H1 (cell line): Measurements from ENCODE around the gene PTPN9. TPM values are rescaled to one million over a fixed set of nuclear protein-coding genes. Genes with fewer than 3 reads are reported as not detected.
"Not testable (repeated sequence)": the region's sequence is repeated elsewhere in the genome, so short reads cannot be mapped to it uniquely, and the experiment has no call there.

Experiments
- CTCF ChIA-PET: fragments of 300-600 bp; sonication (Branson Sonifier 250); formaldehyde crosslinking; loops from one replicate; lab custom pipeline; 2021; ENCODE audit not compliant: partially characterized antibody; lab: Charles Lee
- POLR2A ChIA-PET: fragments of 300-600 bp; sonication (Branson Sonifier 250); formaldehyde crosslinking; loops from one replicate; lab custom pipeline; 2021; ENCODE audit warnings: inconsistent platforms; ENCODE audit not compliant: partially characterized antibody; lab: Charles Lee
- DNase-seq, 2 experiments: peaks; one replicate each; pipeline versions ENCODE4 v3.0.0 to v3.0.0-alpha.2; 2010 to 2022; ENCODE audit warnings: low spot score in 2 of 2, low read depth in 1 of 2, mixed read lengths in 1 of 2
- FAIRE-seq: peaks from 2 replicates; lab custom pipeline; 2011; peaks lifted over from hg19 to GRCh38; lab: Jason Lieb, UNC
- H2AFZ ChIP-seq: 2 replicates; pipeline ENCODE4 v1.8.1; 2012; ENCODE audit warnings: low read length, inconsistent platforms
- H2AK5ac ChIP-seq: 2 replicates; pipeline ENCODE4 v1.6.1; 2013; ENCODE audit warnings: low read depth, low read length
- H2BK120ac ChIP-seq: replicated peaks from 2 replicates; pipeline ENCODE3; 2013; ENCODE audit warnings: low read depth, low read length, inconsistent platforms
- H2BK12ac ChIP-seq: 2 replicates; pipeline ENCODE4 v1.6.1; 2013; ENCODE audit warnings: low read depth, low read length
- H2BK15ac ChIP-seq: 2 replicates; pipeline ENCODE4 v1.6.1; 2013; ENCODE audit warnings: low read length
- H2BK20ac ChIP-seq: 2 replicates; pipeline ENCODE4 v1.6.1; 2013; ENCODE audit warnings: low read length
- H2BK5ac ChIP-seq: 2 replicates; pipeline ENCODE4 v1.6.1; 2013; ENCODE audit warnings: low read depth, low read length
- H3K14ac ChIP-seq: 2 replicates; pipeline ENCODE4 v1.6.1; 2013; ENCODE audit warnings: inconsistent platforms; ENCODE audit not compliant: insufficient read length
- H3K18ac ChIP-seq: 2 replicates; pipeline ENCODE4 v1.6.1; 2013; ENCODE audit warnings: low read length; ENCODE audit errors: extremely low read depth
- H3K23ac ChIP-seq: 2 replicates; pipeline ENCODE4 v1.6.1; 2013; ENCODE audit warnings: inconsistent platforms; ENCODE audit not compliant: insufficient read length
- H3K23me2 ChIP-seq: 2 replicates; pipeline ENCODE4 v1.6.1; 2013; ENCODE audit warnings: low read depth, low read length
- H3K27ac ChIP-seq: 2 replicates; pipeline ENCODE4 v1.6.1; 2011; ENCODE audit warnings: low read depth, low read length, inconsistent platforms
- H3K27me3 ChIP-seq, 4 experiments: replicated peaks in 1 of 4; 1 replicate in 1 of 4; 2 replicates in 3 of 4; pipeline versions ENCODE4 v1.6.1 to v1.8.1; 2011 to 2013; ENCODE audit warnings: low read length in 3 of 4, mild to moderate bottlenecking in 3 of 4, inconsistent platforms in 2 of 4, mixed read lengths in 2 of 4, moderate library complexity in 1 of 4; ENCODE audit not compliant: control insufficient read depth in 3 of 4, insufficient read depth in 3 of 4; ENCODE audit errors: extremely low read depth in 1 of 4
- H3K36me3 ChIP-seq, 4 experiments: 2 replicates each; pipeline versions ENCODE4 v1.6.1 to v1.8.1; 2011 to 2013; ENCODE audit warnings: mild to moderate bottlenecking in 4 of 4, low read length in 3 of 4, moderate library complexity in 2 of 4, control low read depth in 1 of 4, inconsistent platforms in 1 of 4; ENCODE audit not compliant: insufficient read depth in 4 of 4, control insufficient read depth in 2 of 4
- H3K4ac ChIP-seq: replicated peaks from 2 replicates; pipeline ENCODE3; 2013; ENCODE audit warnings: low read length, low read depth, mixed read lengths, inconsistent platforms; ENCODE audit not compliant: insufficient read length
- H3K4me1 ChIP-seq, 4 experiments: replicated peaks in 1 of 4; 1 replicate in 1 of 4; 2 replicates in 3 of 4; pipeline versions ENCODE4 v1.6.1 to v1.8.1; 2011 to 2013; ENCODE audit warnings: low read length in 3 of 4, inconsistent platforms in 2 of 4, mixed read lengths in 1 of 4; ENCODE audit not compliant: insufficient read depth in 4 of 4, control insufficient read depth in 3 of 4
- H3K4me2 ChIP-seq, 2 experiments: 2 replicates each; pipeline versions ENCODE4 v1.6.1 to v1.8.1; 2011 to 2013; ENCODE audit warnings: low read depth in 2 of 2, low read length in 2 of 2, control low read depth in 1 of 2, inconsistent platforms in 1 of 2, mild to moderate bottlenecking in 1 of 2; ENCODE audit not compliant: insufficient read depth in 1 of 2
- H3K4me3 ChIP-seq, 4 experiments: fragments of 200-600, 300-600 bp in 1 of 4; sonication (generic), shearing (Covaris generic), sonication (Bioruptor Twin) in 1 of 4; 2 replicates each; pipeline versions ENCODE4 v1.5.1 to v1.8.1; 2011 to 2016; ENCODE audit warnings: low read length in 4 of 4, low read depth in 3 of 4, control low read depth in 2 of 4, inconsistent platforms in 2 of 4, mild to moderate bottlenecking in 2 of 4, mixed read lengths in 1 of 4, moderate library complexity in 1 of 4; ENCODE audit not compliant: insufficient read depth in 2 of 4; ENCODE audit errors: extremely low read depth in 1 of 4
- H3K56ac ChIP-seq: replicated peaks from 2 replicates; pipeline ENCODE3; 2013; ENCODE audit warnings: low read depth, mild to moderate bottlenecking, mixed read lengths, low read length, inconsistent platforms; ENCODE audit not compliant: insufficient read length
- H3K79me1 ChIP-seq: 2 replicates; pipeline ENCODE4 v1.6.1; 2013; ENCODE audit warnings: low read depth, low read length, control low read depth
- H3K79me2 ChIP-seq, 2 experiments: 2 replicates each; pipeline versions ENCODE4 v1.6.1 to v1.8.1; 2012 to 2013; ENCODE audit warnings: low read length in 2 of 2, mild to moderate bottlenecking in 2 of 2, inconsistent platforms in 1 of 2; ENCODE audit not compliant: insufficient read depth in 2 of 2, control insufficient read depth in 1 of 2
- H3K9ac ChIP-seq, 4 experiments: replicated peaks in 1 of 4; 1 replicate in 1 of 4; 2 replicates in 3 of 4; pipeline versions ENCODE4 v1.6.1 to v1.8.1; 2011 to 2013; ENCODE audit warnings: low read depth in 3 of 4, low read length in 3 of 4, control low read depth in 2 of 4, mild to moderate bottlenecking in 2 of 4, moderate library complexity in 2 of 4, inconsistent platforms in 1 of 4; ENCODE audit errors: extremely low read depth in 1 of 4
- H3K9me3 ChIP-seq, 2 experiments: 2 replicates each; pipeline versions ENCODE4 v1.6.1 to v1.8.1; 2012 to 2013; ENCODE audit warnings: mild to moderate bottlenecking in 2 of 2, moderate library complexity in 2 of 2, control low read depth in 1 of 2, inconsistent platforms in 1 of 2, low read depth in 1 of 2, low read length in 1 of 2, mixed read lengths in 1 of 2; ENCODE audit not compliant: insufficient read depth in 2 of 2
- H4K20me1 ChIP-seq, 2 experiments: replicated peaks in 1 of 2; 2 replicates each; pipeline versions ENCODE3 to v1.8.1; 2011 to 2013; ENCODE audit warnings: inconsistent platforms in 2 of 2, low read length in 2 of 2, mild to moderate bottlenecking in 1 of 2; ENCODE audit not compliant: insufficient read depth in 2 of 2, control insufficient read depth in 1 of 2
- H4K5ac ChIP-seq: 2 replicates; pipeline ENCODE4 v1.6.1; 2013; ENCODE audit warnings: low read length, low read depth, mixed read lengths, inconsistent platforms; ENCODE audit not compliant: insufficient read length
- H4K8ac ChIP-seq: 2 replicates; pipeline ENCODE4 v1.8.0; 2013; ENCODE audit warnings: mild to moderate bottlenecking, moderate library complexity, low read length, inconsistent platforms; ENCODE audit not compliant: insufficient read depth; ENCODE audit errors: extremely low read depth
- H4K91ac ChIP-seq: replicated peaks from 2 replicates; pipeline ENCODE3; 2013; ENCODE audit warnings: low read length, mixed read lengths, inconsistent platforms; ENCODE audit not compliant: insufficient read length
- WGBS, 2 experiments: shearing (Covaris generic) in 1 of 2; methylation state at CpG; one replicate each; pipeline versions ENCODE4 v1.1.6 to v1.1.7; 2013 to 2015; ENCODE audit warnings: low lambda C conversion rate in 2 of 2, mixed read lengths in 2 of 2, inconsistent platforms in 1 of 2, low coverage in 1 of 2, missing lambda C conversion rate in 1 of 2; ENCODE audit not compliant: insufficient replicate concordance in 2 of 2, insufficient coverage in 1 of 2, insufficient read length in 1 of 2; ENCODE audit errors: extremely low coverage in 1 of 2, missing lambda C conversion rate in 1 of 2; 5-methylcytosine and 5-hydroxymethylcytosine counted together
- polyA plus RNA-seq, 7 experiments: library from polyadenylated mRNA; depleted of rRNA in 3 of 7; stranded (reverse) in 5 of 7; unstranded in 2 of 7; fragments of >200 nt in 5 of 7; fragments of 200-250 nt in 2 of 7; gene quantifications; 1 replicate in 5 of 7; 2 replicates in 1 of 7; 4 replicates in 1 of 7; pipeline versions ENCODE4 v1.2.1 to v1.2.3, GENCODE V29; 2011 to 2013; ENCODE audit warnings: missing spikeins in 2 of 7, mixed read lengths in 2 of 7
- total RNA-seq: library from RNA; stranded (reverse); fragmentation: NEBNext Ultra II Directional; extraction: Animal tissue kit (Norgen Biotek cat#: 25700); gene quantifications from 2 replicates; pipeline ENCODE4 v1.2.1, GENCODE V29; 2021

The PTPN9 gene
- total and polyA plus RNA-seq, 2 of the 8 experiments (the other 6 are each of a cell fraction or from before 2014, with no cell fraction given), result 46.6 to 57.4 TPM

DNA sequence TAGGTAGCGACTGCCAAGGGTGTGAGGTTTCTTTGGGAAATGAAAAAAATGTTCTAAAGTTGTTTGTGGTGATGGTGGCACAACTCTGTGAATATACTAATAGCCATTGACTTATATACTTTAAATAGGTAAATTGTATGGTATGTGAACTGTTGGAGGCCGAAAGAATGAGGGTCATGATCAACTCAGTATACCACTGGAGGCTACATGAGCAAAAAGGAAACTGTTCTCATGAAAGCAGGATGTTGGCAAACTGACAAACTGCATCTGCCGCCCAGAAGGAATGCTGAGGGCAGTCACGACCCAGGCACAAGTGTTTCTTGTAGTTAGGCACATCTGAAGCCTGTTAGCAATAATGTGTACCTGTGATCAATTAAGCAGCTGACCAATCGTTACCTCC is 95.6 kb downstream of the PTPN9 start:
- H3K27ac ChIP-seq, DNase-seq, FAIRE-seq, H4K5ac ChIP-seq, H3K23me2 ChIP-seq, H4K8ac ChIP-seq, H3K14ac ChIP-seq, H3K4ac ChIP-seq, H3K56ac ChIP-seq, H2BK15ac ChIP-seq, H2BK20ac ChIP-seq, H3K9me3 ChIP-seq, POLR2A ChIA-PET, H2AK5ac ChIP-seq, H2AFZ ChIP-seq, H2BK12ac ChIP-seq, H3K79me1 ChIP-seq, H3K4me3 ChIP-seq, H3K23ac ChIP-seq, CTCF ChIA-PET, H3K79me2 ChIP-seq, H4K91ac ChIP-seq, H2BK120ac ChIP-seq, H4K20me1 ChIP-seq, H3K18ac ChIP-seq, H3K4me2 ChIP-seq, H3K4me1 ChIP-seq, H3K9ac ChIP-seq, H2BK5ac ChIP-seq, H3K27me3 ChIP-seq: not testable (repeated sequence)
- 92% methylated on average over 5 of the region's 5 CpGs; no CpG with 5 or more reads in 1 of the 2 experiments for WGBS, 2 experiments
- peaks cover 5 to 45% (median 27%) of the 10 kb centered on the region in 4 experiments for H3K36me3 ChIP-seq
